Fibroblast of lung (primary cell): ENCODE data around the gene USP16. TPM values are rescaled to one million over a fixed set of nuclear protein-coding genes. Genes with fewer than 3 reads are reported as not detected.
A peak's percentile ranks its signal among the peaks of the same experiment; 100 is the strongest.

ENCODE experiments used
- DNase-seq, 2 donors: peaks; one replicate each; pipeline versions ENCODE4 v3.0.0 to v3.0.0-alpha.2; 2010; ENCODE audit warnings: low read depth in 2 of 2
- H2AFZ ChIP-seq: 2 replicates; pipeline ENCODE4 v1.5.1; 2012; ENCODE audit warnings: low read length, control low read depth, inconsistent platforms
- H3K27ac ChIP-seq: 2 replicates; pipeline ENCODE4 v1.5.1; 2011; ENCODE audit warnings: low read length, control low read depth; ENCODE audit not compliant: insufficient read depth
- H3K27me3 ChIP-seq: 2 replicates; pipeline ENCODE4 v1.5.1; 2011; ENCODE audit warnings: mild to moderate bottlenecking, low read length; ENCODE audit not compliant: control insufficient read depth, insufficient read depth
- H3K36me3 ChIP-seq: 2 replicates; pipeline ENCODE4 v1.5.1; 2011; ENCODE audit warnings: low read length; ENCODE audit not compliant: control insufficient read depth, insufficient read depth
- H3K4me1 ChIP-seq: 2 replicates; pipeline ENCODE4 v1.5.1; 2011; ENCODE audit warnings: low read length; ENCODE audit not compliant: control insufficient read depth, insufficient read depth; ENCODE audit errors: extremely low read depth
- H3K4me2 ChIP-seq: 2 replicates; pipeline ENCODE4 v1.5.1; 2011; ENCODE audit warnings: low read length, control low read depth; ENCODE audit not compliant: insufficient read depth; ENCODE audit errors: extremely low read depth
- H3K4me3 ChIP-seq, 4 experiments: fragments of 200-600 bp in 1 of 4; sonication (generic) in 1 of 4; replicated peaks in 1 of 4; 2 replicates each; pipeline ENCODE4 v1.5.1; 2011 to 2016; ENCODE audit warnings: low read length in 4 of 4, low read depth in 3 of 4, mild to moderate bottlenecking in 3 of 4, control low read depth in 2 of 4, inconsistent platforms in 1 of 4, mixed read lengths in 1 of 4; ENCODE audit not compliant: insufficient read depth in 1 of 4; ENCODE audit errors: control extremely low read depth in 1 of 4
- H3K79me2 ChIP-seq: 2 replicates; pipeline ENCODE4 v1.5.1; 2012; ENCODE audit warnings: mild to moderate bottlenecking, low read length, inconsistent platforms; ENCODE audit not compliant: control insufficient read depth, insufficient read depth
- H3K9ac ChIP-seq: 2 replicates; pipeline ENCODE4 v1.5.1; 2011; ENCODE audit warnings: mild to moderate bottlenecking, low read length, control low read depth; ENCODE audit not compliant: insufficient read depth
- H3K9me3 ChIP-seq: 2 replicates; pipeline ENCODE4 v1.5.1; 2012; ENCODE audit warnings: low read depth, low read length; ENCODE audit not compliant: control insufficient read depth, insufficient read depth
- H4K20me1 ChIP-seq: 2 replicates; pipeline ENCODE4 v1.5.1; 2011; ENCODE audit warnings: low read length; ENCODE audit not compliant: control insufficient read depth, insufficient read depth; ENCODE audit errors: extremely low read depth
- CTCF ChIP-seq, 2 donors: IDR thresholded peaks in 1 of 2; conservative IDR thresholded peaks in 1 of 2; 1 replicate in 1 of 2; 2 replicates in 1 of 2; pipeline ENCODE4 v1.5.1; 2011 to 2012; ENCODE audit warnings: low read length in 2 of 2, control low read depth in 1 of 2, inconsistent platforms in 1 of 2, low read depth in 1 of 2, mild to moderate bottlenecking in 1 of 2
- EZH2 ChIP-seq: IDR thresholded peaks from 2 replicates; pipeline ENCODE4 v1.5.1; 2012; ENCODE audit warnings: low read length, control low read depth, mild to moderate bottlenecking; ENCODE audit errors: missing control alignments
- polyA plus RNA-seq, 2 donors: library from polyadenylated mRNA; depleted of rRNA in 1 of 2; stranded (reverse) in 1 of 2; unstranded in 1 of 2; fragments of >200 nt; gene quantifications; 2 replicates each; pipeline ENCODE4 v1.2.1, GENCODE V29; 2011 to 2012; ENCODE audit warnings: missing spikeins in 1 of 2
- total RNA-seq: library from RNA; depleted of rRNA; stranded (reverse); fragments of >200 nt; gene quantifications from 2 replicates; pipeline ENCODE4 v1.2.1, GENCODE V29; 2014

The USP16 gene
- total and polyA plus RNA-seq, 2 donors (not counting 1 experiment from before 2014, with no cell fraction given): 32.2 to 34.4 TPM

- H3K4me3 ChIP-seq: no peak overlapping the region
- no peak overlapping the region for H3K9ac ChIP-seq
- H4K20me1 ChIP-seq: no peaks in the 10 kb centered on the region
- no peaks in the 10 kb centered on the region for H3K79me2 ChIP-seq
- H3K9me3 ChIP-seq: no peaks in the 10 kb centered on the region
- peaks cover 5% of the 10 kb centered on the region for H3K4me1 ChIP-seq
- H3K27ac ChIP-seq: no peak overlapping the region
- H3K4me2 ChIP-seq: peak overlapping the region; percentile 27
- H3K36me3 ChIP-seq: no peaks in the 10 kb centered on the region
- peak overlapping the region; percentile 29 for H2AFZ ChIP-seq
- H3K27me3 ChIP-seq: no peaks in the 10 kb centered on the region
- DNase-seq: peak in 1 of 2 donors; percentile 74
- TF ChIP-seq EZH2: no peak
- no peak for TF ChIP-seq CTCF (conservative IDR thresholded peaks at IDR 0.05 in 1 of 2, IDR thresholded peaks at IDR 0.05 in 1 of 2; ENCODE audit: low read depth in 1 of 2, low read length in 2 of 2)
These were observed 56.0 kb downstream of the USP16 start for GRCh38 chr21:29080454-29080941.

GRCh38 chr21:29082046-29082815, 57.8 kb downstream of the USP16 start:
- Histone ChIP-seq H4K20me1 (no peaks in the 10 kb centered on the region), H3K9me3 (no peaks in the 10 kb centered on the region), H3K9ac (no peak overlapping the region), H3K4me1 (peaks cover 5% of the 10 kb centered on the region), H3K36me3 (no peaks in the 10 kb centered on the region), H3K4me2 (no peak overlapping the region), H2AFZ (no peak overlapping the region), H3K27me3 (no peaks in the 10 kb centered on the region), H3K79me2 (no peaks in the 10 kb centered on the region), H3K27ac (no peak overlapping the region), H3K4me3 (no peak overlapping the region)
- DNase-seq: no peak
- TF ChIP-seq EZH2 (no peak), CTCF (conservative IDR thresholded peaks at IDR 0.05 in 1 of 2, IDR thresholded peaks at IDR 0.05 in 1 of 2; ENCODE audit: low read depth in 1 of 2, low read length in 2 of 2) (no peak)

GRCh38 chr21:29083306-29083705, 58.8 kb downstream of the USP16 start:
- TF ChIP-seq EZH2 (no peak), CTCF (conservative IDR thresholded peaks at IDR 0.05 in 1 of 2, IDR thresholded peaks at IDR 0.05 in 1 of 2; ENCODE audit: low read depth in 1 of 2, low read length in 2 of 2) (no peak)
- H3K36me3 ChIP-seq: no peaks in the 10 kb centered on the region
- no peak for DNase-seq

More at GRCh38 chr21:29083306-29083705, 58.8 kb downstream of the USP16 start:
- H3K9ac ChIP-seq: no peak overlapping the region
- peaks cover 5% of the 10 kb centered on the region for H3K4me1 ChIP-seq
- no peak overlapping the region for H2AFZ ChIP-seq
- no peak overlapping the region for H3K27ac ChIP-seq
- H3K9me3 ChIP-seq: no peaks in the 10 kb centered on the region
- H3K79me2 ChIP-seq: no peaks in the 10 kb centered on the region
- no peak overlapping the region for H3K4me2 ChIP-seq
- H4K20me1 ChIP-seq: no peaks in the 10 kb centered on the region
- no peaks in the 10 kb centered on the region for H3K27me3 ChIP-seq
- H3K4me3 ChIP-seq: no peak overlapping the region
